Measurements from ENCODE around the gene EHF.

Gene EHF

GRCh38 chr11:34606326-34607120 is 14.4 kb upstream of the EHF start:
- H3K4me3 ChIP-seq (ENCODE audit: low read depth in 1 of 2, low read length in 1 of 2), result no peak overlapping the region
- H3K27me3 ChIP-seq, result no peaks in the 10 kb centered on the region
- no peak overlapping the region for H3K27ac ChIP-seq
- no peaks in the 10 kb centered on the region for H3K9me3 ChIP-seq
- H3K36me3 ChIP-seq, result no peaks in the 10 kb centered on the region
- no peaks in the 10 kb centered on the region for H3K4me1 ChIP-seq (ENCODE audit: control insufficient read depth in 1 of 2, insufficient read depth in 1 of 2, low read depth in 1 of 2, low read length in 1 of 2)
- no peak for TF ChIP-seq CTCF (IDR thresholded peaks at IDR 0.05)

DNA sequence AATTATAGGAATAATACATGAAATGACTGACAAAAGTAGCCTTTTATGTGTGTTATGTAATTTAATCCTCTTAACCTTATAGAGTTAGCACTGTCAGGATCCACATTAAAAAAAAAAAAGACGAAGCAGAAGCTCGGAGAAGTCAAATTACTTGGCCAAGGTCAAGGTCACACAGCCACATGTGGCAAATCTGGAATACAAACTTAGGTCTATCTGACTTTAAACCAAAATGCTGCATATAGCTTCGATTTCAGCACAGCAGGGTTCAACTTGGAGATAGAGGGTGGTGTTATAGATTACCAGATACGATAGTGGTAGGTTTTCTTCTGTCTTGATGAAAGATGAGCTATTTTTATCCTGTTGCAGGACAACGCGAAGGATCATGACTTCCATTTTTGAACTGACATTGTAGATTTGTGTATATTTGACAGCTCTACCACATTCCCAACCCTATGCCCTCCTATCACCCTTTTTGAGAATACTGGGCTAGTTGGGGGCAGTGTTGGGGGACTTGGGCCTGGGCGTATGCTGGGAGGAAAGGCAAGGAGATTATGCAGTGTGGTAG is 11.6 kb upstream of the EHF start:
- no peaks in the 10 kb centered on the region for H3K4me1 ChIP-seq (ENCODE audit: control insufficient read depth in 1 of 2, insufficient read depth in 1 of 2, low read depth in 1 of 2, low read length in 1 of 2)
- no peak for TF ChIP-seq CTCF (IDR thresholded peaks at IDR 0.05)
- no peak overlapping the region for H3K4me3 ChIP-seq (ENCODE audit: low read depth in 1 of 2, low read length in 1 of 2)
- H3K36me3 ChIP-seq, result no peaks in the 10 kb centered on the region
- no peak overlapping the region for H3K27ac ChIP-seq
- H3K9me3 ChIP-seq, result no peaks in the 10 kb centered on the region
- no peaks in the 10 kb centered on the region for H3K27me3 ChIP-seq

GRCh38 chr11:34609850-34610249 is 11.0 kb upstream of the EHF start:
- no peaks in the 10 kb centered on the region for H3K27me3 ChIP-seq
- H3K4me1 ChIP-seq (ENCODE audit: control insufficient read depth in 1 of 2, insufficient read depth in 1 of 2, low read depth in 1 of 2, low read length in 1 of 2), result peaks cover 0 to 4% of the 10 kb centered on the region in 2 experiments
- no peak overlapping the region for H3K27ac ChIP-seq
- H3K4me3 ChIP-seq (ENCODE audit: low read depth in 1 of 2, low read length in 1 of 2), result no peak overlapping the region
- no peak for TF ChIP-seq CTCF (IDR thresholded peaks at IDR 0.05)
- H3K36me3 ChIP-seq, result no peaks in the 10 kb centered on the region
- H3K9me3 ChIP-seq, result no peaks in the 10 kb centered on the region

DNA sequence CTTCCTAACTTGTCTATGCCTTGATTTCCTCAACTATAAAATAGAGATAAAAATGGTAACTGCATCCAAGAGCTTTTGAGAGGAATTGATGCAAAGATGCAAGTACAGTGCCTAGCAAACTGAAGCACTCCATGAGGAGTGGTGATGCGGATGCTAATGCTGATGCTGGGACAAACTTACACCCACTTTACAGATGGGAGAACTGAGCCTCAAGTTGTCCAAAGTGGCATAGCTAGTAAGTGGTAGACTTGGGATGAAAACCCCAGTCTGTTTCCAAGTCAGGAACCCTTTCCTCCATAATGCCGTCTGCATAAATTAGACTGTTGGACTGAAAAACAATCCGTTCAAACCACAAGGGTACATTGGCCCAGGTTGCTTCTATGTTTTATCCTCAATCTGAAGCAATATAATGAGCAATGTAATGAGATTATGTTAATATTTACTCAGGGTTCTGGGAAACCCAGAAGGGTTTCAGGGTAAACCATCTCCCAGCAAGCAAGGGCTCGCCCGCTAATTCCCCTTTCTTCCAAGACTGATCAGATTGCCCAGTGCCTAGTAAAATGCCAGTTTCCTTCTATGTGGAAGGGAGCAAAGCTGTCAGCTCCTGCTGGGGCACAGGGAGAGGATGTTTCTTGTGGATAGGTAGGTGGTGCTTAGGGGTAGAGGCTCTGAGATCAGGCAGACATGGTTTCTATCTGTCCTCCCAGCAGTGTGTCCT is 10.4 kb upstream of the EHF start:
- Histone ChIP-seq H3K36me3 (no peaks in the 10 kb centered on the region), H3K27me3 (no peaks in the 10 kb centered on the region), H3K4me1 (ENCODE audit: control insufficient read depth in 1 of 2, insufficient read depth in 1 of 2, low read depth in 1 of 2, low read length in 1 of 2) (peaks cover 0 to 4% of the 10 kb centered on the region in 2 experiments), H3K4me3 (ENCODE audit: low read depth in 1 of 2, low read length in 1 of 2) (no peak overlapping the region), H3K27ac (no peak overlapping the region), H3K9me3 (no peaks in the 10 kb centered on the region)
- no peak for TF ChIP-seq CTCF (IDR thresholded peaks at IDR 0.05)

GRCh38 chr11:34613015-34613414 is 7.9 kb upstream of the EHF start:
- H3K4me3 ChIP-seq (ENCODE audit: low read depth in 1 of 2, low read length in 1 of 2), result no peak overlapping the region
- no peaks in the 10 kb centered on the region for H3K9me3 ChIP-seq
- no peak overlapping the region for H3K27ac ChIP-seq
- no peaks in the 10 kb centered on the region for H3K27me3 ChIP-seq
- TF ChIP-seq CTCF (IDR thresholded peaks at IDR 0.05), result no peak
- no peaks in the 10 kb centered on the region for H3K36me3 ChIP-seq
- peaks cover 0 to 4% of the 10 kb centered on the region in 2 experiments for H3K4me1 ChIP-seq (ENCODE audit: control insufficient read depth in 1 of 2, insufficient read depth in 1 of 2, low read depth in 1 of 2, low read length in 1 of 2)

Measured in neutrophil (primary cell).